Retinal pigment epithelial cell (primary cell): ENCODE results near the gene RIPPLY3.

Experiments
- DNase-seq: peaks from one replicate; pipeline ENCODE4 v3.0.0-alpha.2; 2010; ENCODE audit warnings: low read depth
- H3K4me3 ChIP-seq: 2 replicates; pipeline ENCODE4 v1.5.1; 2011; ENCODE audit warnings: mild to moderate bottlenecking, low read length, control low read depth, moderate library complexity
- CTCF ChIP-seq: conservative IDR thresholded peaks from 2 replicates; pipeline ENCODE4 v1.5.1; 2011; ENCODE audit warnings: low read depth, low read length, control low read depth, inconsistent platforms

RIPPLY3 gene

GRCh38 chr21:37065561-37066177 is 59.2 kb downstream of the RIPPLY3 start:
- no peak for TF ChIP-seq CTCF
- H3K4me3 ChIP-seq: no peak overlapping the region
- DNase-seq: no peak
